Adrenal gland (tissue), 12 donors: Measurements from ENCODE around the gene KCNMA1. TPM values are rescaled to one million over a fixed set of nuclear protein-coding genes. Genes with fewer than 3 reads are reported as not detected.

ENCODE experiments used
- DNase-seq, 7 donors: peaks; one replicate each; pipeline ENCODE4 v3.0.0-alpha.2; 2019 to 2020
- H3K27ac ChIP-seq, 5 donors: fragments of 200-600 bp; sonication (generic) in 4 of 5; 1 replicate in 3 of 5; 2 replicates in 2 of 5; pipeline versions ENCODE4 v1.5.1 to v1.8.0; 2016 to 2020; ENCODE audit warnings: mild to moderate bottlenecking in 1 of 5
- H3K27me3 ChIP-seq: fragments of 200-600 bp; 2 replicates; pipeline ENCODE4 v1.8.0; 2021
- H3K36me3 ChIP-seq, 2 donors: fragments of 200-600 bp; replicated peaks in 1 of 2; 1 replicate in 1 of 2; 2 replicates in 1 of 2; pipeline versions ENCODE4 v1.5.1 to v1.8.0; 2018 to 2022
- H3K4me1 ChIP-seq, 2 donors: fragments of 200-600 bp; replicated peaks in 1 of 2; 1 replicate in 1 of 2; 2 replicates in 1 of 2; pipeline versions ENCODE4 v1.5.1 to v1.8.0; 2018 to 2021
- H3K4me3 ChIP-seq, 4 donors: fragments of 200-600 bp; sonication (generic) in 3 of 4; one replicate each; pipeline ENCODE4 v1.5.1; 2016 to 2018
- H3K9me3 ChIP-seq, 3 donors: fragments of 200-600 bp; sonication (generic) in 1 of 3; replicated peaks in 1 of 3; 1 replicate in 2 of 3; 2 replicates in 1 of 3; pipeline versions ENCODE4 v1.5.1 to v1.8.0; 2016 to 2021
- POLR2A ChIP-seq, 2 donors: fragments of 450-650 bp; IDR thresholded peaks; one replicate each; pipeline ENCODE4 v1.6.1; 2017; ENCODE audit warnings: antibody characterized with exemption in 2 of 2, mild to moderate bottlenecking in 2 of 2, moderate library complexity in 1 of 2
- WGBS, 4 donors: extraction: QIAGEN DNeasy Blood & Tissue Kit in 2 of 4; methylation state at CpG; one replicate each; pipeline versions ENCODE4 v1.1.5 to v1.1.7; 2013 to 2017; 5-methylcytosine and 5-hydroxymethylcytosine counted together
- intact Hi-C, 2 donors: fragments of 100-400 bp; cut with DNase I; formaldehyde crosslinking; loops; one replicate each; pipeline versions ENCODE4 v1.14.1 to v1.15.0; 2022 to 2023
- polyA plus RNA-seq, 3 donors: library from polyadenylated mRNA; stranded (reverse); fragments of 200-250 nt in 2 of 3; fragments of 350-450 nt in 1 of 3; fragmentation: Illumina TruSeq in 1 of 3; extraction: RNeasy Lipid Tissue Mini Kit (QIAGEN cat#74804) in 1 of 3; gene quantifications; one replicate each; pipeline ENCODE4 v1.2.3, GENCODE V29; 2013 to 2014
- total RNA-seq, 9 donors: library from RNA; depleted of rRNA in 4 of 9; stranded (reverse); fragments of >200 nt in 4 of 9; fragments of 120-200 nt in 1 of 9; fragmentation: NEBNext Ultra II Directional in 1 of 9; extraction: Animal tissue kit (Norgen Biotek cat#: 25700) in 1 of 9; gene quantifications; one replicate each; pipeline versions ENCODE4 v1.1.0 to v1.2.4, GENCODE V29; 2013 to 2023
- TF ChIP-seq, protein P1 (sequence below), 6 experiments: fragments of 450-650 bp in 4 of 6; fragments of 200-600 bp in 2 of 6; sonication (generic) in 1 of 6; IDR thresholded peaks; 1 replicate in 5 of 6; 2 replicates in 1 of 6; pipeline versions ENCODE4 v1.5.1 to v1.8.0; 2016 to 2021; ENCODE audit warnings: antibody characterized with exemption in 6 of 6, mild to moderate bottlenecking in 2 of 6, moderate library complexity in 1 of 6
- donor health status: healthy with polysubstance abuse.
- donor health status: Bipolar disorder and iron deficiency.
- donor health status: DM: yes; HTN: yes; CAD: no.
- donor health status: DM: no; HTN: no; CAD: no.
- donor health status: DM: no; HTN: no; CAD: no.
- donor health status: DM: yes; HTN: yes; CAD: no.

The KCNMA1 gene
- total and polyA plus RNA-seq, 12 donors: 6.4 to 37.7 (median 13.4) TPM

DNA sequence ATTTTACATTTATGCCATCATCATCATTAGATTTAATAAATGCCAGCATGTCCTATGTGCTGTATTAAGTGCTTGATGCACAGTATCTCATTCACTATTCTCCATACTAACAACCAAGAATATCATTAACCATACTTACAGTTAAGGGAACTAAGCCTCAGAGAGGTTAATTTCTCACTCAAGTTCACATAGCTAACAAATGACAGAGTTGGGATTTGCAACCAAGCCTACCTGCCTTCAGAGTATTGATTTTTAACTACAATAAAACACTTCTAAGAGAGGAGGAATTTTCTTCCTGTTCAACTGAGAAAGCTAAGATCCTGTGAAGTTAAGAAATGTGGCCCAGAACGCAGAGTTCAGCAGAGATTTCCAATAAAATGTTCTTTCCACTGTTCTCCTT, 403.0 kb downstream of the KCNMA1 start:
- WGBS, 4 donors: 82 to 93% (median 85%) methylated on average over 1 of the region's 1 CpG
- Histone ChIP-seq H3K9me3 (no peaks in the 10 kb centered on the region), H3K36me3 (no peaks in the 10 kb centered on the region), H3K27me3 (no peaks in the 10 kb centered on the region), H3K27ac (no peak overlapping the region), H3K4me1 (no peaks in the 10 kb centered on the region), H3K4me3 (no peak overlapping the region)
- intact Hi-C loops: no loop called here
- DNase-seq: no peak
- TF ChIP-seq, protein P1, sequence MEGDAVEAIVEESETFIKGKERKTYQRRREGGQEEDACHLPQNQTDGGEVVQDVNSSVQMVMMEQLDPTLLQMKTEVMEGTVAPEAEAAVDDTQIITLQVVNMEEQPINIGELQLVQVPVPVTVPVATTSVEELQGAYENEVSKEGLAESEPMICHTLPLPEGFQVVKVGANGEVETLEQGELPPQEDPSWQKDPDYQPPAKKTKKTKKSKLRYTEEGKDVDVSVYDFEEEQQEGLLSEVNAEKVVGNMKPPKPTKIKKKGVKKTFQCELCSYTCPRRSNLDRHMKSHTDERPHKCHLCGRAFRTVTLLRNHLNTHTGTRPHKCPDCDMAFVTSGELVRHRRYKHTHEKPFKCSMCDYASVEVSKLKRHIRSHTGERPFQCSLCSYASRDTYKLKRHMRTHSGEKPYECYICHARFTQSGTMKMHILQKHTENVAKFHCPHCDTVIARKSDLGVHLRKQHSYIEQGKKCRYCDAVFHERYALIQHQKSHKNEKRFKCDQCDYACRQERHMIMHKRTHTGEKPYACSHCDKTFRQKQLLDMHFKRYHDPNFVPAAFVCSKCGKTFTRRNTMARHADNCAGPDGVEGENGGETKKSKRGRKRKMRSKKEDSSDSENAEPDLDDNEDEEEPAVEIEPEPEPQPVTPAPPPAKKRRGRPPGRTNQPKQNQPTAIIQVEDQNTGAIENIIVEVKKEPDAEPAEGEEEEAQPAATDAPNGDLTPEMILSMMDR (IDR thresholded peaks at IDR 0.05): no peak
- TF ChIP-seq POLR2A (IDR thresholded peaks at IDR 0.05): no peak

DNA sequence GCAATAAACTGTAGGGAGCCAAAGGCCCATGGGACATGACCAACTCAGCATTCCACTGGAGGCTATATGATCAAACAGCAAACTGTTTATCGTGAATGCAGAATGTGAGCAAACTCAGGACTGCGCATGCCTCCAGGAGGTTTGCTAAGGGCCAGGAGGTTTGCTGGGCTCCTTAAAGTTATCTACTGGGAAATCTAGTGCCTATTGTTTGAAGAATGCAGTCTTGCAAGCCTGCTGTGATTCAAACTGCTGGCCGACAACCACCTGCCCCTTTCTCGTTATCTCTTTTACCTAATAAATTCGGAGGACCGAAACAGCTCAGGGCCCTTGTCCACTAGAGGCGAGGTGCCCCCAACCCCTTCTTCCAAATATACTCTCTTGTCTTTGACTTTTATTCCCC, 404.1 kb downstream of the KCNMA1 start:
- 90 to 97% (median 94%) methylated on average over 7 of the region's 7 CpGs for WGBS, 4 donors
- H3K4me1 ChIP-seq: no peaks in the 10 kb centered on the region
- H3K36me3 ChIP-seq: no peaks in the 10 kb centered on the region

DNA sequence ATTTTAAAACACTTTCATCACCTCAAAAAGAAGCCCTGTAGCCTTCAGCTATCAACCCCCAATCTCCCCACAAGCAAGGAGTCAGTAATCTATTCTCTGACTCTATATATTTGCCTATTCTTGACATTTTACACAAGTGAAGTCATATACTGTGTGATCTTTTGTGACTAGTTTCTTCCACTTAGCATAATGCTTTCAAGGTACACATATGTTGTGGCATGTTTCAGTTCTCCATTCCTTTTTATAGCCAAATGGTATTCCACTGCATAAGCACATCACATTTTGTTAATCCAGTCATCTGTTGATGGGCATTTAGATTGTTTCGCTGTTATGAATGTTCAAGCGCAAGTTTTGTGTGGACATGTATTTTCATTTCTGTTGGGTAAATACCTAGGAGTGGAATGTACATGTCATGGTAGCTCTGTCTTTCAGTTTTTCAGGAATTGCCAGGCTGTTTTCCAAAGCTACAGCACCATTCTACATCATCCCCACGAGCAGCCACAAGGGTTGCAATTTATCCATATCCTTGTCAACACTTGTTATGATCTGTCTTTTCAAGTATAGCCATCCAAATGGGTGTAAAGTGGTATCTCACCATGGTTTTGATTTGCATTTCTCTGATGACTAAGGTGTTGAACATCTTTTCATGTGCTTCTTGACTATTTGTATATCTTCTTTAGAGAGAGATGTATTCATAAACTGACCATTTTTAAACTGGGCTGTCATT, 405.6 kb downstream of the KCNMA1 start:
- H3K27me3 ChIP-seq: no peaks in the 10 kb centered on the region
- WGBS, 4 donors: 73 to 90% (median 82%) methylated on average over 3 of the region's 3 CpGs
- intact Hi-C loops: no loop called here
- H3K4me1 ChIP-seq: no peaks in the 10 kb centered on the region
- no peak overlapping the region for H3K4me3 ChIP-seq
- TF ChIP-seq, protein P1 (IDR thresholded peaks at IDR 0.05): no peak
- TF ChIP-seq POLR2A (IDR thresholded peaks at IDR 0.05): no peak
- H3K27ac ChIP-seq: no peak overlapping the region
- no peaks in the 10 kb centered on the region for H3K36me3 ChIP-seq
- no peak for DNase-seq
- H3K9me3 ChIP-seq: no peaks in the 10 kb centered on the region

More for the DNA sequence above, 404.1 kb downstream of the KCNMA1 start:
- no peak overlapping the region for H3K4me3 ChIP-seq
- TF ChIP-seq, protein P1 (IDR thresholded peaks at IDR 0.05): no peak
- no peak for TF ChIP-seq POLR2A (IDR thresholded peaks at IDR 0.05)
- H3K9me3 ChIP-seq: no peaks in the 10 kb centered on the region
- H3K27me3 ChIP-seq: no peaks in the 10 kb centered on the region
- intact Hi-C loops: no loop called here
- no peak overlapping the region for H3K27ac ChIP-seq
- DNase-seq: no peak

DNA sequence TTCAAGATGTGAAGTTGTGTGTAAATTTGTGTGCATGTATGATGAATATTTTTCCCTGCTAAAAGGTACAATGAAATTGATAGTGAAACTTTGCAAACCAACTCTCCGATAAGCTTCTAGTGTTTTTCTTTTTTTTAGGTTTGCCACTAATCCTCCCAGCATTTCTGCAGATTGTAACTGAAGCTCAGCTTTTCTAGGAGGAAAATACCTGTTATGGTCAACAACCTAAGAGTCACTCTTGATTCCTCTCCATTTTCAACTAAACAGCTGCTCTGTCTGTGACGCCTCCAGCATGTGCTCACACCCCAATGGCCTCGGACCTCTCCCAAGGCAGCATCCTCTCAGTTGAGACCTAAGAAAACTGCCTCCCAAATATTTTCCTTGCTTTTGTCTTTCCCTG, 406.2 kb downstream of the KCNMA1 start:
- H3K9me3 ChIP-seq: no peaks in the 10 kb centered on the region
- 92 to 95% (median 94%) methylated on average over 3 of the region's 3 CpGs for WGBS, 4 donors
- TF ChIP-seq, protein P1 (IDR thresholded peaks at IDR 0.05): no peak
- no peak for TF ChIP-seq POLR2A (IDR thresholded peaks at IDR 0.05)
- H3K4me3 ChIP-seq: no peak overlapping the region
- H3K27me3 ChIP-seq: no peaks in the 10 kb centered on the region
- no peaks in the 10 kb centered on the region for H3K4me1 ChIP-seq
- DNase-seq: no peak
- intact Hi-C loops: no loop called here
- H3K27ac ChIP-seq: no peak overlapping the region
- no peaks in the 10 kb centered on the region for H3K36me3 ChIP-seq
